Activated CD4-positive, alpha-beta T cell treated with anti-CD3 and anti-CD28 coated beads, Interleukin-2, amount 50 U/mL, for 1 hour (primary cell): ENCODE measurements around the gene MARK4.
"Not testable (repeated sequence)": the region's sequence is repeated elsewhere in the genome, so short reads cannot be mapped to it uniquely, and the experiment has no call there.

Experiments used
- DNase-seq: peaks from one replicate; pipeline ENCODE4 v3.0.0-alpha.2; 2020

Gene MARK4

DNA sequence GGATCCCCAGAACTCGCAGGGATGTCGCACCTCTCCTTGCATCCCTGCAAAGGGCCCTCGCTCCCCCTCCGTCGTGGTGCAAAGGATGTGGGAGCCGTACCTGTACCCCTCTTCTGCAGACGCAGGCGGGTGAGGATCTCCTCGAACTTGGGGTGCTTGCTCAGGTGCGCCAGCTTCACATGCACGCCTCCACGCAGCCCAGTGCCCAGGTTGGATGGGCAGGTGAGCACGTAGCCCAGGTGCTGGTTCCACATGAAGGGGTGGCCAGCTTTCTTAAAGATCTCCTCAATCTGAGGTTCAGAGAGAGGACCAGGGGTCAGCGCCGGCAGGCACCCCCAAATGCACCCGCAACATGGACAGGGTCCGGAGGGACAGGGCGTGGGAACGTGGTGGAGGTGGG, 56.3 kb downstream of the MARK4 start:
- no peak for DNase-seq

- DNase-seq = not testable (repeated sequence)
Observed at GRCh38 chr19:45309322-45309721, 58.3 kb downstream of the MARK4 start.

DNA sequence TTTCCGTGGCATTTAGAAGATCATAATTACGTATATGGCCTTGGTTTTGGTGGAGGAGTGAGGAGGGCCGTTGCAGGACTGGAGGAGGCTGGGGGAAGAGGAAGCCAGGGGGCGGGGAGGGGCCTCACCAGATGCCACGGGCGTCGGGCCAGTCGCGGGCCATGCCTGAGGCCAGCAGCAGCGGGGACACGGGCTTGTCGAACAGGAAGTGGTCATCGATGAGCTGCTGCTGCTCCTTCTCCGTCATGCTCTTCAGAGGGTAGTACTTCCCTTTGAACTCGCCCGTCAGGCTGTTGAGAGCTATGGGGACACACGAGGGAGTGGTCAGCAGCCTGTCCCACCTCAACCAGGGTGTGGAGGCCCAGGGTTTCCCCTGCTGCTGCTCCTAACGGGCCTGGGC, 60.5 kb downstream of the MARK4 start:
- DNase-seq = no peak

GRCh38 chr19:45312285-45312684, 61.2 kb downstream of the MARK4 start:
- not testable (repeated sequence) for DNase-seq

- DNase-seq = no peak
Observed at GRCh38 chr19:45314708-45315245, 63.7 kb downstream of the MARK4 start.

GRCh38 chr19:45315304-45315703, 64.2 kb downstream of the MARK4 start:
- DNase-seq = no peak

DNA sequence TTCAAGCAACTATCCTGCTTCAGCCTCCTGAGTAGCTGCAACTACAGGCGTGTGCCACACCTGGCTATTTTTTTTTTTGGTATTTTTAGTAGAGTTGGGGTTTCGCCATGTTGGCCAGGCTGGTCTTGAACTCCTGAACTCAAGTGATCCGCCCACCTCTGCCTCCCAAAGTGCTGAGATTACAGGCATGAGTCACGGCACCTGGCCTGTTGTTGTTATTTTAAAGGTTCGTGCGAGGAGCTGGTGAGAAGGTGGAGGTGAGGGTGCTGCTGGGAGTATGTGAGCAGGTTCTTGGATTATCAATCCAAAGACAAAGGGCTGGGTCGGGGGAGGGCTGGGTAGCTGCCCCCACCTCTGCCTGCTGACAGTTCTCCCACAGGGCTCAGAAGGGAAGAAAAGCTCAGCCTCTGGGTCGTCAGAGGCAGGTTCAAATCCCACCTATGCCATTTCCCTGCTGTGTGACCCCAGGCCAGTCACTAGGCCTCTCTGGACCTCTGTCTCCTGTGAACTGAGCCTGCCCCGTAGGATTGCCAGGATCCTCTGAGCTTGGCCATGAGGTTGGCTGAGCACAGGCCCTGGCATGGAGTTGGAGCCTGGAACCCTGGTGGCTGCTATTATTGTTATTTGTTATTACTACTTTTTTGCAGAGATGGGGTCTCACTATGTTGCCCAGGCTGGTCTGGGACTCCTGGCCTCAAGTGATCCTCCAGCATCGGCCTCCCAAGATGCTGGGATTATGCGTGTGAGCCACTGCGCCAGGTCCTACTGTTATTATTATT, 70.1 kb downstream of the MARK4 start:
- no peak for DNase-seq

GRCh38 chr19:45321848-45322247, 70.8 kb downstream of the MARK4 start:
- DNase-seq = no peak

DNA sequence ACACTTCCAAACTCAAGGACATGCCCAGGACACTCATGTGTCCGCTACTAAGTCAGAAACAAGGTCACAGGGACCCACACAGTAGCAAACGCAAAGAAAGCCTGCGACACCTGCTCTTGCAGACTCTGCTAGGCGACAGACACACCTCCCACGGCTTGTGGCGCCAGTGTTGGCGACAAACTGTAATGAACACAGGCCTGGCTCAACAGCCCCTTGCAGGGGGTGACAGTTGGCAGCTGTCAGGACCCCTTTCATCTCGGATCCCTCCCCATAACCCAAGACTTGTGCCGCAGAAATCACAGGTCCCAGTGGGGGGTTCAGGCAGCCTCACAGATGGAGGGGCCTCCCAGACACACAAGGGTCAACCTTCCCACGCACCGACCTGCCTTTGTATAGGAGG, 71.2 kb downstream of the MARK4 start:
- DNase-seq = no peak

DNA sequence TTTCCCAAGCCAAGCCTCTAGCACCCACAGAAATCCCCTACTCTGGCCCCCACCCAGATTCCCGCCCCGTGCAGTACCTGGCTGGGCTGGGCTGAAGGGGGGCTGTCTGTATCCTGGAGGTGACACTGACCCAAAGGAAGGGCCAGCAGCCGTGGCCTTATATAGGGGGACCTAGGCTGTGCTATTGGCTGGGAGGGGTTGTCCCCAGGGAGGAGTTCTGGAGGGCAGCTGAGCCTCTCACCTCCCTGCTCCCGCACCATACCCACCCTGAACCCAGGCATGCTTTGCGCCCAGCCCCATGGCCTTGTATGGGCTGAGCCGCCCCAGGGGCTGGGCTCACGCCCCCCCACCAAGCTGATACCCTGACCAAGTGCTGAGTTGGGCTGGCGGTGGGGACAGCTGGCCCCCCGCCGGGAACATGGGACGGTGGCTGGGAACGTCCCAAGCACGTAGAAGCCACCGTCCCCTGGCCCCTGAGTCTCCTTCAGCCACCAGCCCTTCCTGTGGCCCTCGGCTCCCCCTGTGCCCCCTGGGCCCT, 71.7 kb downstream of the MARK4 start, which contains the start of gene CKM:
Gene CKM, minus strand, starts transcription at position 132 of the 538 bp plus-strand sequence. CDS start 3,162 bp downstream, outside the sequence.
- no peak for DNase-seq

GRCh38 chr19:45323671-45324081, 72.6 kb downstream of the MARK4 start:
- DNase-seq = no peak

- DNase-seq = no peak
Observed at GRCh38 chr19:45324349-45324907, 73.4 kb downstream of the MARK4 start.

GRCh38 chr19:45327404-45328143, 76.5 kb downstream of the MARK4 start:
- no peak for DNase-seq

GRCh38 chr19:45331411-45331810, 80.3 kb downstream of the MARK4 start:
- no peak for DNase-seq

DNA sequence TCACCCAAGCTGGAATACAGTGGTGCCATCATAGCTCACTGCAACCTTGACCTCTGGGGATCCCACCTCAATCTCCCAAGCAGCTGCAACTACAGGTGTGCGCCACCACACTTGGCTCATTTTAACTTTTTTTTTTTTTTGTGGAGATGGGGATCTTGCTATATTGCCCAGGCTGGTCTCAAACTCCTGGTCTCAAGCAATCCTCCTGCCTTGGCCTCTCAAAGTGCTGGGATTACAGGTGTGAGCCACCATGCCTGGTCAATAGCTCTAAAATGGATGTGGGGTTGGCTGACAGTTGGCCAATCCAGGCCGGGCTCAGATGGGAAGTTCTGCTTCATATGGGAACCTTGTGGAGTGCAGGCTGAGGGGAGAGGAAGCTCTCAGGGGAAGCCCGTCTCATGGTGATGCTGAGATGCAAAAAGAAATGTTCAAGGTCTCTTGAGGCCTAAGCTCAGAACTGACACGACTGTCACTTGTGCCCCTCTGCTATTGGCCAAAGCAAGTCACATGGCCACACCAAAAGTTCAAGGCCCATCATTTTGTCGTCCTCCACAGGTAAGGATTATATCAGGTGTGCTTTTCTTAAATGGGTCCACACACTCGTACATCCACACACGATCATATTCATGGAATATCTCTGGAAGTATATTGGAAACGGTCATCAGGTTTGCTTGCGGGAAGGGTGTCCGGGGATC, 82.7 kb downstream of the MARK4 start:
- DNase-seq = no peak

DNA sequence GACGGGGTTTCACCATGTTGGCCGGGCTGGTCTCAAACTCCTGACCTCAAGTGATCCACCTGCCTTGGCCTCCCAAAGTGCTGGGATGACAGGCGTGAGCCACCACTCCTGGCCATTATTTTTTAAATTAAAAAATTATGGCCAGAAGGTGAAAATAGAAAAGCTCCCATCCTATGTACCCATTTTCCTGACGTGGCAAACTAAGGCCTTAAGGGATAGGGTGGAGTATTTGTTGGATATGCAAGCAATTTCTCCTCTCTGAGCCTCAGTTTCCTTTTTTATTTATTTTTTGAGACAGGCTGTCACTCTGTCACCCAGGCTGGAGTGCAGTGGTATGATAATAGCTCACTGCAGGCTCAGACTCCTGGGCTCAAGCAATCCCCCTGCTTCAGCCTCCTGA, 83.8 kb downstream of the MARK4 start:
- not testable (repeated sequence) for DNase-seq

GRCh38 chr19:45336696-45337251, 85.7 kb downstream of the MARK4 start:
- DNase-seq = no peak

DNA sequence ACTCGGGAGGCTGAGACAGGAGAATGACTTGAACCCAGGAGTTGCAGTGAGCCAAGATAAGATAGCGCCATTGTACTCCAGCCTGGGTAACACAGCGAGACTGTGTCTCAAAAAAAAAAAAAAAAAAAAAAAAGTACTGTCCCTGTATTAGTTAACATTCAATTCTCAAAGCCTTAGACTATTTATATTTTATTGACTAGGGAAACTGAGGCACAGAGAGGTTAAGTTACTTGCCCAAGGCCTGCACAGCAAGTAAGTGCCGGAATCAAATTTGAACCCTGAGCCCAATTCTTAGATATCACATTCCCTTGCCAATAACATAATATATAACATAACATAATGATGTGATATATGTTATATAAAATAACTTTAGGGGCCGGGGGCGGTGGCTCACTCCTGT, 88.6 kb downstream of the MARK4 start:
- no peak for DNase-seq

GRCh38 chr19:45340232-45340898, 89.3 kb downstream of the MARK4 start, which contains the start of gene KLC3:
Gene KLC3 (plus strand): TSS chr19:45340750. CDS start chr19:45345542, 4,792 bp downstream.
- DNase-seq = peak; percentile 30

DNA sequence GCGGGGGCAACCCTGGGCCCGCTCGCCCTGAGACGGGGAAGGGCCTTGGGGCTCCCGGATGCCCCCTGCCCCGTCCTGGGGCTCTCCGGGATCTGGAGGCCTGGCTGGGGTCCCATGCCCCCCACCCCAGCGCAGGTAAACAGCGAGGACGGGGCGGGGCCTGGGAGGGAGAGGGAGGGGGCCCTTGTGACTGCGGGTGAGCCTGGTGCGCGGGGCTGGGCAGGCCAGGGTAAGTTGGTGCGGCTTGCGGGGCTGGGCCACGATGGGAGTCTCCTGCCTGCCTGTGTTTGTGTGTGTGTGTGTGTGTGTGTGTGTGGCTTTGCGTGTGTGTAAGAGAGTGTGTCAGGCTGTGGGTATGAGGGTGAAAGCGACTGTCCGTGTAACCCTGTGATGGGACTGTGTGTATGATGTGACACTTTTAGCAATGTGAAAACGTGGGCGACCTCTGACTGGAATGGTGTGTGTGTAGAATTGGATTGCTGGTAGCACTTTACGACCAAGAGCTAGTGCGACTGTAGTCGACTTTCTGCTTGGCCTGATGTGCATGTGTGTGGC, 89.9 kb downstream of the MARK4 start:
- DNase-seq = no peak

DNA sequence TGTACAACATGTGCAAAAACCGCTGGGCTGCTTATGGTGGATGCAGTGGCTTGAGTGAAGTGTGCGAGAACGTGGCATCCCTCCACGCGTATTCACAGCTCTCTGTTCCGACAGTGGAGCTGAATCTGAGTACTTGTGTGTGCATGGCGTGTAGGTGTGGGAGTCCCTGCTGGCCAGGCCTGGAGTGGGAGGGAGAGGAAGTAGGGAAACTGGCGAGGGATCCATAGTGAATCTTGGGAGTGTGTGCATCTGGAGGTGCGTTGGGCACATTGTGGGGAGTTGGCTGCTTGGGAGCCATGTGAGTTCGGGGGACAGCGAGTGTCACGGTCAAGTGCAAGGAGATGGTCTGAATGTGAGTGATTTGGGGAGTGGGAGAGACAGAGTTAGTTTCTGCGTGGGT, 91.8 kb downstream of the MARK4 start:
- DNase-seq = no peak
